ENCODE data around the gene LETM1.

Gene LETM1

DNA sequence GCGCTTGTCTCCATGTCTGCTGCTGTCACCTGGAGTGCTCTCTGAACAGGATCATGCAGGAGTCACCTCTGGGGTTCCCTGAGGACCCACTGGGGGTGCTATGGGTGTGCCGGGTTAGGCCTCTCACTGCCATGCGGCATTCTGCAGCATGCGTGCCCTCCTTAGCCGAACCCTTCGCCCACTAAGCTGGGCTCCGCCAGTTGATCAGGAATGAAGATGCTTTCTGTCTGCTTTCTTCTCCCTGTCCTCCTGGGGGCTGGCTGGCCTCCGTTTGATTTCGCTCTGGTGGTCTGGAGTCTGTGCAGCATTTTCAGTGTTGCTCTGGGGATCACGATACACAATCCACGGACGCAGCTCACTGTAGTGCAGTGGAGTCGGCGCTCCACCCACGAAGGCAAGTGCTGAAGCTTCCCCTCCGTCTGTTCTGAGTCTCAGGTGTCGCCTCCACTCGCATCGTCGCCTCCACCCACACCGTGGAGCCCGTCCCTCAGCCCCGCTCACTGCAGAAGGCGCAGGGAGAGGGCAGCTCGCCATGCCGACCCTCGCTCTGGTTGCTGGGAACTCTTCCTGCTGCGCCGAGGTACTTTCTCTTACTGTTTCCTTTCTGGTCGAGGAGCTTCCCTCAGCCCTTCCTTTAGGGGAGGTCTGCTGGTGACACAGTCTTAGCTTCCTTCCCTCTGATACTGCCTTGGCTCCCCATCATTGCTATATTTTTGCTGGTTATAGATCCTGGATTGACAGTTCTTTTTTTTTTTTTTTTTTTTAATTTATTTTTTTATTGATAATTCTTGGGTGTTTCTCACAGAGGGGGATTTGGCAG, 29.2 kb downstream of the LETM1 start:
- no peak for DNase-seq

DNA sequence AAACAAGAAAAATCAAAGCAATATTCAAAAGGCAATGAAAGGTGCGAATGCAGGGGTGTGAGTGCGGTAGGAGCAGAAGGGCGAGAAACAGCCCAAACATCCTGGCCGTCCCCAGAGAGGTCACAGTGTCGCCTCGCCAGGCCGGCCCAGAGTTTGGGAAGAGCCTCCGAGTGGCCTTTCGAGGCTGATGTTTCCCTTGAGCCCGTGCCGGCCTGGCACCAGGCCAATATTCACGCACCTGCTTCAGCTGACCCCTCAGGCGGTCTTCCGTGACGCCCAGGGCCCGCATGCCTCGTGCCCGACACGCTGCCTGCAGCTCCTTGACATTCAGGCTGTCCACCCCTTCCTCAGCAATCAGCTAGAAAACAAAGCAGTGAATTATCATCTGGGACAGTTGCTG, 30.6 kb downstream of the LETM1 start:
- no peak for DNase-seq

DNA sequence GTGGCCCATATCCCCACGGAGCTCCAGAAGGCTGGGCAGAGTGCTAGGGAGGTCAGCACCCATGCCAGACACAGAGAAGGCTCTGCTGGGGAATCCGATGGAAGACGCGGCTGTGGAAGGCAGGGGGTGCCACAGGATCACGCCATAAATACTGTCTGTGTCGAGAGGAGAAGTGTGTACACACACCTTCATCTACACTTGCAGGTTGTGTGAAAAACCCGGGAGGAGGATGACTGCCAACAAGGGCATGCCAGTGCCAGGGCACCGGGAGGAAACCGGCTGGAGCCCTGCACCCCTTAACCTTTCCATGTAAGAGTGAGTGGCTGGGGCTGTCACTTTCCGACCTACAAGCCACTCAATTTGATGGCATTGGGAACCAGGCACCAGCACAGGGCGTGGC, 31.2 kb downstream of the LETM1 start:
- DNase-seq = no peak

DNA sequence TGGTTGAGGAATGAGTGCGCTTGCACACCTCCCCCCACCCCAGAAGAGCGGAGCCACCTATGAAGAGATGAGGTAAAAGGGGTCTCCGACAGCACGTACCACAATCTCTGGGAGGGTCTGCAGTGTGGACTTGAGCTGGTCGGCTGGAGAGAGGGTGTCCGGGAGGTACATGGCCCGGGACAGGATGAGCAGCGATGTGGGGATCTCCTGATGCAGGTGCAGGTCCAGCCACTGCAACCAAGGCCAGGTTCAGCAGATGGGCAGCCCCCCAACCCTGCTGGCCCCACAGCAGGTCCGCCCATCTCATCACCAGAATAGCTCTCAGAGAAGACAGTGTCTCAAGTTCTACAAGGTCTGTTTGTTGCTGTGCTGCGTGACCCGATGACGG, 32.4 kb downstream of the LETM1 start:
- no peak for DNase-seq

DNA sequence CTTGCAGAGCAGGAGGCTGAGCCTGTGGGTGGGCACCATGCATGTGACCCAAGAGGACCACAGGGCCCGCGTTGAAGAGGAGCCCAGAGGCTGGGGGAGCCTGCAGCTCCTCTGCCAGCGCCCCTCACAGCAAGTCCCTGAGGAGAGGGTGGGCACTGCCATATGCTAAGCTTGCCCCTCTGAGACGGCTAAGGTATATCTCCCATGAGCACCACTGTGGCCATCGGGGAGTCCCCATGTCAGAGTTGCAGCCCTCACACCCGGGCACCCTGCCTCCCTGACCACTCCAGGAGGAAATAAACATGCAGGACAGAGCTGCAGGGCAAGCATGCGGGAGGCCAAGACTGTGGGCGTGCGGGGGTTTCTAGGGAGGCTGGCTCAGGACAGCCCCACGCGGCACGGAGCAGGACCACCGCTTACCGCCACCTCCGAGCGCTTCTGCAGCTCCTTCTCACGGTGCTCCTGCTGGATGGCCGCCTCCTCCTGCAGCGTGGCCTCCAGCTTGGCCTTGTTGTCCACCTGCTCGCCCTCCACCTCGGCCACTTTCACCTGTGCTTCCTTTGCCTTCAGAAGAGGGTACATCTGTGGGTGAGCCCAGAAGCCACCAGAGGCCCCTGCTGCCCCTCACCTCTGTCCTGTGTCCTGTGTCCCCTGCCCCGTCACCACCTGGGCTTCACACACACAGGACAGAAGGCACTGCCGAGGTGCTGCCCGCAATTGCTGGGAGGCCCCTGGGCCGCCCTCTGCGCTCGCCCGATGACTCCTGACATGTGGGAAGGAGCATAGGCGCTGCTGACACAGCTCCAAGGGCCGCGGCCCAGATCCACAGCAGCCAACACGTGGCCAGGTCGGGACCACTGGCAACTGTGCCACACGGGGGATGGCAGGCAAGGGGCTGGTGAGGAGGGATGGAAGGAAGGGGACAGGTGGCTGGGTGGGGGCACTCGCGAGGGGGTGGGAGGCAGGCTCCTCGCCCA, 33.1 kb downstream of the LETM1 start:
- DNase-seq = no peak

DNA sequence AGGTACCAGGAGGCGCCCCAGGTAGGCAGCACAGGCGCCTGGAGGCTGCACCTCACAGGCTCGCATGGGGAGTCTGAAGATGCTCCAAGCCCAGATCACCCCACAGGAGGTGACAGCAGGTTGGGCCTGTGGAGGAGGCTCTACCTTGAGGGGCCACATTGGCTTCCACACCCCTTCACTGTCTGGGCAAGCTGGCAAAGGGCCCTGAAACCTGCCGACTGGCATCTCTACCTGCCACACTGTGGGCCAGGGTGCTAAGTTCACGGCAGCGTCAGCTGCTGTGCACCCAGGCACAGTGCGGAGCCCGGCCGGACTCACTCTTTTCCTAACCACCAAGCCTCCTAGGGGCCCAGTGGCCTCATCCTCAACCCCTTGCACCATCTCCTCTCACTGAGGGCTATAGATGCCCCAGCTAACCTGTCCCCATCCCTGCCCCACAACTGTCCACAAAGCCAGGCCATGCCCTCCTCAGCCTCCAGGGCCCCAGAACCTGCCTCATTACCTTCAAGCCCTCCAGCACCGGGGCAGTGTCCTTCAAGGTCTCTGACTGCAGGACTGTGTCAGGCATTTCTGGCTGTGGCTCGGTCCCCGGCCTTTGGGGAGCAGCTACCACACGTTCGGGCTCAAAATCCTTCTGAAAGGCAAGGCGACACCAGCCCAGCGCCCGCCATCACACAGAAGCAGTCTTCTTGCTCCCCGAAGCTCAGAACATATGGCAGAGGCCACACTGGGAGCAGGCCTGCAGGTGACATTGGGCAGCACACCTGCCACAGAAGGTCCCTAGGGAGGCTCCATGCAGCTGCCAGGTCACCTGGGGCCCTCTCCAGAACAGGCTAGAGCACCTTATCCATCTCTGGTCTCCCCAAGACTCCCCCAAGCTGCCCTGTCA, 34.0 kb downstream of the LETM1 start:
- DNase-seq = no peak

DNA sequence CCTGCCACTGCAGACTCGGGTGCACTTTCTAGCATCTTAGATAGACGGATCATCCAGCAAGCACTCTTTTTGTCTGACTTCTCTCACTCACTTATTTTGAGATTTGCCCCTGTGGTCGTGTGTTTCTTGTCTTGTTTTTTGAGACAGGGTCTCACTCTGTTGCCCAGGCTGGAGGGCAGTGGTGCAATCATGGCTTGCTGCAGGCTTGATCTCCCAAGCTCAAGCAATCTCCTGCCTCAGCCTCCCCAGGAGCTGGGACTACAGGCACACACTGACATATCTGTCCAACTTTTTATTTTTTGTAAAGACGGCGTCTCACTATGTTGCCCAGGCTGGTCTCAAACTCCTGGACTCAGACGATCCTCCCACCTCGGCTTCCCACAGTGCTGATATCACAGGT, 36.1 kb downstream of the LETM1 start:
- no peak for DNase-seq

DNA sequence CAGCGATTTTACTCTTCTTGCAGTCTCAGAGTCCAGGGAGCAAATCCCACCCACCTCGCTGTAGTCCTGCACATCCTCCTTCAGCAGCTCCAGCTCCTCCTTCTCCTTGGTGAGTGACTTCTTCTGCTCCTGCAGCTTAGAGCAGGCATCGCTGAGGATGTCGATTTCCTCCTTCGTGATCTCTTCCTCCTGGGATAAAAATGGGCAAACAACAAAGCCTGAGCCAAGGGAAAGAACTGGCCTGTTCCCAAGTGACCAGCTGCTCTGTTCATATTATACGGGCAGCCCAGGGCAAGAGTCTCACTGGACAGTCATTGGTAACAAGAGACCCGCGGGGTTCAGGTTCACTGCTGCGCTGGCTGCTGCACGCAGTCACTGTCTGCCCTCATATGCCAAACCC, 36.7 kb downstream of the LETM1 start:
- DNase-seq = no peak

DNA sequence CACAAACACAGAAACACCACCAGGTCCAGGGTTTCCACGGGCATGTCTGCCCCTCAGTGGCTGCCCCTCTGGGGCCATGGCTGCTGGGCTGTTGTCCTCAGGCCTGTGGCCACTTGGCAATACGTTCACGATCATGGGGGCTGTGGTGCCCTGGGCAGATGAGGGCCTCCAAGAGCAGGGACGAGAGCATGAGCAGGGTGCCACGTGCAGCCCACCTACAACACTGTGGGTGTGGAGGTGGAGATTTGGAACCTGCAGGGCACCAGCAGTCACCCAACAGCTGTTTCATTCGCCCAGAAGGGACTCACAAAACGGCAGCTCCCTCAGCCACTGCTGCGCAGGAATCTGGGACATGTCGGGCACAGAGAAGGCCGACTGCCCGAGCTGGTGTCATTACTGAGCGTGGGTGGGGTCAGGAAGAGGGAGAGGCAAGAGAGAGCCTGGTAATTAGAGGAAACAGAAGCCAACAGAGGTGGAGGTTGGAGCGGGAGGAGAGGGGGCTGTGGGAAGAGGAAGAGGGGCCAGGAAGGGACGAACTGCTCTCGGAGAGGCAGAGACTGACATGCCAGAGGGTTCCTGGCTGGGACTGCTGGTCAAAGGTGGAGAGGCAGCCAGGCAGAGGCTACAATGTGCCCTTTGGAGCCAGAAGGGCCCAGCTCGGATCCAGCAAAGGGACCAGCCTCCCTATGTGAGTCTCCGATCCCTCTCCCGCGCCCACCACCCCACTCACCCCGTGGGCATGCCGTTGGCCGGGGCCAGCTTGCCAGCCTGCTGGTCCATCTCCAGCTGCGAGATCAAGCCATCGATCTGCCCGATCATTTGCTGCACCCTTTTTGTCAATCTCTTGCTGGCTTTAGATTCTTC, 39.7 kb downstream of the LETM1 start:
- no peak for DNase-seq

DNA sequence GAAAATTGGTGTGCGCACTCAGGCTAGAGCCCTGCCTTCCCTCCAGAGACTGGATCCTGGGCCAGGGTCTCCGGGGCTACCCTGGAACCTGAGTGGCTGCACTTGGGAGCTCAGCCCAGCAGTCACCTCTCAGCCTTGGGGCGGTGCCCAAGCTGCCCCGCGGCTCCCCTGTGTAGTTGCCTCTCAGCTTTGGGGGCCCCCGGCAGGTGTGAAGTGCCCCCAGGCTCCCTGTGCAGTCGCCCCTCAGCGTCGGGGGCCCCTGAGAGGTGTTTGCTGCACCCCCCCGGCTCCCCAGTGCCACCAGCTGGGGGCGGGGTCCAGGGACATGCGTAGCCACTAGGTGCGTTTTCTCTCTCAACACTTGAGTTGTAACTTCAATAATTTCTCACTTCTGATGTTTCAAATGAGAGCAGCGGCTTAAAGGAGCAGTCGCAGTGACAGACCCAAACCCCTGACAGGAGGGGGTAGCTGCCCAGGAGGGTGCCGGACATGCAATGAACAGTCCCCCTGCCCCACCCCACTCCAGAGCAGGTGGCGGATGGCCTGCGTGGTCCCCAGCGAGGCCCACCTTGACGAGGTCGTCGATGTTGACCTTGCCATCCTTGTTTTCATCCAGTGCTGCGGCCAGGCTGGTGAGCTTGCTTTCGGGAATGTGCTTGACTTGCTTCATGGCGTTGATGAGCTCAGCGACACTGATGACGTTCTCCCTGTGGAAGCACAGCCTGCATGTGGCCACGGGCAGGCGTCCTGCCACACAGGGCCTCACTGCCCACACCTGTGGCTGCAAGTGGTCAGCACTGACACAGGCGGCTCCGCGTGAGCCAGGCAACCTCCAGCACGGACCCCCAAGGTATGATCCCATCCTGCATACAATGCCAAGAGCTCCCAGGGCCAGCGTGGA, 40.6 kb downstream of the LETM1 start:
- DNase-seq = no peak

DNA sequence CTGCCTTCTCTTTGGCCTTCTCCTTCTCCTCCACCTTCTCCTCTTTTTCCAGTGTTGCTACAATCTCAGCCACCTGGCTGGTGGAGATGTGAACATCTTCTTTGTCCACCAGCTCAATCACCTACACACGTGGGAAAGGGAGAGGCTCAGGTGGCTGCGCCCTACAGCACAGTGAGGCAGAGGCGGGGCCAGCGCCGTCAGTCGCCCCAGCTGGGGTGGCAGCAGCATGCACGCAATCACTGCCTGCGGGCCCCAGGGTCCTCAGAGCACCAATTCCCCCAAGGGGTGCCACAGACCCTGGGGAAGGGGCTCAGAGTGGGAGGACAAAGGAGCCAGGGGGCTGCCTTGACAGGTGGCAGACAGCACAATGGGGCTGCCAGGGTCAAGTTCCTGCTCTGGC, 41.5 kb downstream of the LETM1 start:
- DNase-seq = no peak

DNA sequence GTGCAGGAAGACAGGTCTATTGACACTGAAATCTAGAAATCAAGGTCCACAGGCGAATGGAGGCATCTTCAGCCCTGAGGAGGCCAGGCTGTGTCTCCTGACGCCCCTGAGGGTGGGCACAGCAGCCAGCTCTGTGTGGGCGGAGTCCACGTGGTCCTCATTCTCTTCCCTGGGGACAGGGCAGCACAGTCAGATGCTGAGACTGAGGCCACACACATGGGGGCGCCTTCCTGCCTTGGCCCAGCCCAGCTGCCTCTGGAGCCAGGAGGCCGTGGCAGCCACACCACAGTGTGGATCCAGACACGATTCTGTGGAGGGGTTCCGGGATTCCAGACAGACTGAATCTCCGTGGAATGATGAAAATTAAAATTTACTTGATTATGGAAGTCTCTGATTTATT, 42.0 kb downstream of the LETM1 start:
- DNase-seq = no peak

DNA sequence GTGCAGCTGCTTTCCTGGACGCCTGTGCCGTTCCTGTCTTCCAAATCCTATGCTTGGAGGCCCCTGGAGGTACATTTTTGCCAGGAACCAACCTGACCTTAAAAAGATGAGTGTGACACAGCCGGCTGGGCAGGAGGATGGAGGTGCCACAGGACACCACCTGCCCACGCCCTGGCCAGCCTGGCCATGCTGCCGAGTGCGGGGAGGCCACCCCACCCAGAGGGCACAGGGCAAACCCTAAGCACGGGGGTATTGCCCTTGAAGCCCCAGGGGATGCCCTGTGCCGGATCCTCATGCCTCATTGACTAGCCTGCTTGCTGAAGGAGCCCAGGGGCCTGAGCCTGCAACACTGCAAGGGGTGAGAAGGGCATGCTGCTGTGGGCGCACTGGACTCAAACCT, 42.7 kb downstream of the LETM1 start:
- no peak for DNase-seq

DNA sequence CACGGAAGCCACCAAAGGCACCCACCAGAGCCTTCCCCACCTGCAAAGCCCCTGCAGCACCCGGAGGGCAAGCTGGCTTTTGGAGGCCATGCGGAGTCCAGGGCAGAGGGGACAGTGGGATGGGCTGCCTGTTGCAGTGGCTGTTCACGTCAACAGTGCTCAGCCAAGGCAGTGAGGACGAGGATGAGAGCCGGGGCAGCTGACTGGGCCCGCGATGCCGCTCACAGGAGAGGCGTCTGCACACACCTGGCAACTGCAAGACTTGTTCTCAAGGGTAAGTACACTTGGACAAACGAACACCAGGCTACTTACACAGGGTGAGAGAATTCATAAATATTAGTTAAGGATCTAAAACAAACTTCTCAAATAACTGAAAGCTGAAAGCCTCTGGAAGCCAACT, 43.2 kb downstream of the LETM1 start:
- DNase-seq = no peak

DNA sequence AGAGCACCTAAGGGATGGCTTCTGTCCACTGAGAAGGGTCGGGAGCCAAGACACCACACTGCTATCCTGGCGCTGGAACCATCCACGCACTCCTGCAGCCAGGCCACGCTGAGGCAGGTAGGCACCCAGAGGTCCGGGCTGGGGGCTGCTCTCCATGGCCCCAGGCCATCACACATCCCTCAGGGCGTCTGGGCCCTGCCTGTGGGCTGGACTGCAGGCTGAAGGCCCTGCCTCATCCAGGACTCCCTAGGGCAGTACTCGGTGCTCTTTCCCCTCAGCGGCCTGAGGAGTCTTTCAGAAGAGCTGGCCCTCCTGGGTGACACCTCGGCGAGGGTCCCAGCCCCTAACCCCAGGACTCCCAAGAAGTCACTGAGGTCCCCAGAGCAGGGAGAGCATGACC, 45.2 kb downstream of the LETM1 start:
- DNase-seq = no peak

DNA sequence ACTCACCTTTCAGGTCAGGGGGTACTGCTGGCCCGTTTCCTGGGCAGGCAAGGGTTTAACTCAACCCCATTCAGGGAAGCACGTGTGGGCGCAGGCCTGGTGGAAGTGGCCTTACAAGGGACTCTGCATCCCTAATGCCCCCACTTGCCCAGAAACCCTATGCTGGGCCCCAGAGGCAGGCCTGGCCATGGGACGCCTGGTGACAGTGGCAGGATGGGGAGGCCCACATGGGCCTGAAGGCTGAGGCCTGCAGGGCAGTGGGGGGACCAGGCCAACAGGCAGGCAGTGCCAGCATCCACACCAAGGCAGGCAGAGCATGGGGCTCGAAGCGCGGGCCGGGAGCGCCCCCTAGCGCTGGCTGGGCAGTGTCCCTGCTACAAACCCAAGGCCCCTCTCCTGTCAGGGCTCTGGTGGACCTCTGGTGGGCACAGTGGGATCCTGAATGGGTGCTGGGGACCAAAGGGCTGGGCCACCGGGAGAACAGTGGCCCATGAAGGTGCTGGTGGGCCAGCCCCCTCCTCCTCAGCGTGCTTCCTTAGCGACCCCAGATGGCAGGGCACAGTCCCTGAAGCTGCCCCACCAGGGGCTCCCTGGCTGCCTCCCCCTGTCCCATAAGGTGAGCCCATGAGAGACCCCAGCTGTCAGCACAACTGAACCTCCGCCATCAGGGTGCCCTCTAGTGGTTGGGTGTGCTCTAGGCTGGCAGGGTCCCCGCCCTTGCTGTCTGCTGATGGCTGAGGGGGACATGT, 46.0 kb downstream of the LETM1 start:
- peak; percentile 67 for DNase-seq

DNA sequence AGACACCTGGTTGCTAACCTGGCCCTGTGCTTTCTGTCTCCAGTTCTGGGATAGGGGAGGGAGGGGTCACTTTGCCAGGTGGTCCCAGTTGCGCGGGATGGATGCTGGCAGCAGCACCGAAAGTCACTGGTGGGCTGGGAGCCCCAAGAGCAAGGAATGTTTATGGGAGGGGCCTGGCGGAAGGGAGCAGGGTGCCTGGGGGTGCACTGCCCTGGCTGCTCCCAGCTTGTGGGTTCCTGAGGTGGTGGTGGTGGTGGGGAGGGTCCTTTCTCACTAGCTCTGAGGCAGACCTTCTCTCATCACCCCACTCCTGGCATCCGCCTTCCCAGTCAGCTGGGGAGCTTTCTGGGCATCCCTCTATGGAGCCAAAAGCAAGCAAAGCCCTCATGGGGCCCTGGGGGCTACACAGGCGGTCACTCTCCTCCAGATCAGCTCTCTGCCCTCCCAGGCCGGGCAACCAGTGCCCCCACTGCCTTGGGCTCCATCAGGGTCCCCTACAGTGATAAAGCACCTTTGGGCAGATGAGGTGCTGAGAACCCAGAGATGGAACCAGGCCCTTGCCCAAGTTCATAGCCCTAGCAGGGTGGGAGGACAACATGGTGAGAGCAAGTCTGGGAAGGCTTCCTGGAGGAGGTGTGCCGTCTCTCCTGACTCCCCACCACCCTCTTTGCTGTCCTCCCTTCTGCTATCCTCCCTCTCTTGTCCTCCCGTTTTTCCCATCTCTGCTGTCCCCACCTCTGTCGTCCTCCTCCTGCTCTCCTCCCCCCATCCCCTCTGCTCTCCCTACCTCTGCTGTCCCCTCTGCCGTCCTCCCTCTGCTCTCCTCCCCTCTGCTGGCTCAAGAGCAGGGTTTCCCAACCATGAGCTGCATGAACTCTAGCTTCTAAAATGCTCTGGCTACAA, 46.9 kb downstream of the LETM1 start:
- no peak for DNase-seq

DNA sequence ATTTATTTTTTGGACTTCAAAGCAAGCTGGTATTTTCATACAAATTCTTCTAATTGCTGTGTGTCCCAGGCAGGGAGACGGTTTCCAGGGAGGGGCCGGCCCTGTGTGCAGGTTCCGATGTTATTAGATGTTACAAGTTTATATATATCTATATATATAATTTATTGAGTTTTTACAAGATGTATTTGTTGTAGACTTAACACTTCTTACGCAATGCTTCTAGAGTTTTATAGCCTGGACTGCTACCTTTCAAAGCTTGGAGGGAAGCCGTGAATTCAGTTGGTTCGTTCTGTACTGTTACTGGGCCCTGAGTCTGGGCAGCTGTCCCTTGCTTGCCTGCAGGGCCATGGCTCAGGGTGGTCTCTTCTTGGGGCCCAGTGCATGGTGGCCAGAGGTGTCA, 47.6 kb downstream of the LETM1 start:
- no peak for DNase-seq
